NT2/D1 (cell line): ENCODE measurements around the gene PAX9.

Experiments
- SUZ12 ChIP-seq: IDR thresholded peaks from 2 replicates; pipeline ENCODE4 v1.6.1; 2011; ENCODE audit not compliant: insufficient read length, insufficient read depth; ENCODE audit errors: extremely low read depth
- YY1 ChIP-seq: IDR thresholded peaks from 2 replicates; pipeline ENCODE4 v1.6.1; 2011; ENCODE audit not compliant: insufficient read length, insufficient read depth
- ZNF274 ChIP-seq: IDR thresholded peaks from 2 replicates; pipeline ENCODE4 v1.6.1; 2011; ENCODE audit warnings: mild to moderate bottlenecking, low read depth, low read length

DNA sequence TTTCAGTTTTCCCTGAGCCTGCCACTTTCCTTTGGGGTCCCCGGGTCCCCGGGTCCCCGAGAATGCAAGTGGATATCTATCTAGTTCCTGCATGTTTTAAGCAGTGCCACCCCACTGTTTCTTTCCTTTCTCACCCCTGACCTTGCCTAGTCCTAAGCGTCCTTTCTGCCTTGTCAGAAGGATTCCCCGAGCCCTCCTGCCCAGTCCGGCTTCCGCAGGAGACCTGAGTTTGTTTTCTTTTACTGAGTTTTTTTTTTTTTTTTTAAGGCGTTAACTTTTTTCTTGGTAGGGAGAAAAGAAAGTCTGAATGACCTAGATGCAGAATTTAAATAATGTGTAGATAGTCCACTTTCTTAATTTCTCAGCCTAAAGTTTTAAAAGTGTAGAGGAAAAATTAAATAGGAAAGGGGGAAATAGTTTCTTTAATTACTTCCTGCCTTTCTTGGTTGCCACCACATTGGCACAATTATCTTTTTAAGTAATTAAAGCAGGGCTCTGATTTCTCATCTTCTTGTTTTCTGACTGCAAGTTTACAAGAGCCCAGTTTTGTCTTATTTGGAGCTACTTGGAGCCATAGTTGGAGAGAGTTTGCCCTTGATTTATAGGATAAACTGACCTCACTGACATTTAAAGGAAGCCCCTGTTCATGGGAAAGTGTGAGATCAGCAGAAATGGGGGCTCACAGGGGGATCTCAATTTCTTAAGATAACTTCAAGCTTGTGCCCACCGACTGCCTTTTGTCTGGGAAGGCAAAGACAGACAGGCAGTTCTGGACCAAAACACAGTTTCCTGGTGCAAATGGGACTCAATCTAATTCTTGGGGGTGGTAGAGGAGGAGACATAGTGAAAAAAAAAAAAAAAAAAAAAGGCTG is 2.9 kb downstream of the PAX9 start:
- no peak for TF ChIP-seq ZNF274
- TF ChIP-seq YY1 = no peak
- TF ChIP-seq SUZ12 = no peak
